ENCODE measurements around the gene ACMSD. TPM values are rescaled to one million over a fixed set of nuclear protein-coding genes. Genes with fewer than 3 reads are reported as not detected.
A peak's percentile ranks its signal among the peaks of the same experiment; 100 is the strongest.

Gene ACMSD
- total RNA-seq, 2 experiments from 2014 or later, result not detected

DNA sequence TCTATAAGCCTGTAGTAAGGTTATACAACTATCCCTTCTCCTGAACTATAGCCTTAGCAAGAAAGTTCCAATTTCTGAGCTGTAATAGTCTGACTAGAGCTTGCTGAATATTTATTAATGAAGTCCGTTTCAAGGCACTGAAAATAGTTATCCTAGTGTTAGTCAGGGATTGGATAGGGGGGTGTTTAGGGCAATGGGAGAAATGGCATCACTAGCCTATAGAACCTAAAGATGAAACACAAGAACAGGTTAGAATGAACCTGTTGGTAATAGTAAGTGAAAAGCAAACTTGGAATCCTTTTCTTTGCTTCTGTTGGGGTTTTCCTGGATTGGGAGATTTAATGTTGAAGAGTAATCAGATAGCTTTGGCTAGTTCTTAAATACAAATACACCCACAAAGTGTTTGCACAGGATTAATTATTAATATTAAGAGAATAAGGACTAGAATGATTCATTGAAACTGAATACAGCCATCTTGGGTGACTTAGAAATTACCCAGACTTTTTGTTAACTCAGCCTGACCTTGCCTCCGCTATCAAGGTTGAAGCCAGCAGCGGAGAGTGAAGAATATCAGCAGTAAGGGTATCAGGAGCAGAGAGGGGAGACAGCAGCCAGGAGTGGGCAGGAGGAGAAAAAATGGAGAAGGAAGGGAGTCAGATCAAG lies 94.6 kb downstream of the ACMSD start:
- no peaks in the 10 kb centered on the region for H3K27me3 Mint-ChIP-seq
- H3K27ac Mint-ChIP-seq, result no peak overlapping the region
- H3K36me3 Mint-ChIP-seq (ENCODE audit: low read depth), result peaks cover 31% of the 10 kb centered on the region
- ATAC-seq (no peak), DNase-seq (no peak)
- intact Hi-C loops (cut with DNase I, micrococcal nuclease), result no loop called here
- POLR2A ChIA-PET, result no interaction called here
- no peak overlapping the region for H3K4me3 Mint-ChIP-seq
- CTCF ChIA-PET, result interaction anchor here (0.9 kb wide), 1 partner anchor 23 kb away, joined by 3 read pairs; no protein-coding TSS in a partner anchor
- H3K4me1 Mint-ChIP-seq, result peaks cover 62% of the 10 kb centered on the region
- no peaks in the 10 kb centered on the region for H3K9me3 Mint-ChIP-seq (ENCODE audit: low read depth)

DNA sequence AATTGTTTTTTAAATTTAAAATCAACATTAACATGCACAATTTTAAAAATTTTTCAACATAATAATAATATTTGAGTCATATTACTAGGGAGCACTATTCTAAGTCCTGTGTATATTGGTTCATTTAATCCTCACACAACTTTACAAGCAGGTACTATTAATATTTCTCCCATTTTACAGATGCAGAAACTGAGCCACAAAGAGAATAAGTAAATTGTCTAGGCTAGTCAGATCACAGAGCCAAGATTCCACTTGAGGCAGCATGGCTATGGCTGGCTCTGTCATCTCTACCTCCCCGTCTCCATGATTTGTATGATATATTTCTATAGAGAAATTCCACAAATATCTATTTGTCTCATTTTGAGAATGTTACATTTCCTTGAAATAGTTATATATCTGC lies 95.3 kb downstream of the ACMSD start:
- intact Hi-C loops (cut with DNase I, micrococcal nuclease), result no loop called here
- no peak overlapping the region for H3K4me3 Mint-ChIP-seq
- peaks cover 63% of the 10 kb centered on the region for H3K4me1 Mint-ChIP-seq
- H3K9me3 Mint-ChIP-seq (ENCODE audit: low read depth), result no peaks in the 10 kb centered on the region
- no peaks in the 10 kb centered on the region for H3K27me3 Mint-ChIP-seq
- CTCF ChIA-PET, result no interaction called here
- DNase-seq, result no peak
- POLR2A ChIA-PET, result interaction anchor here (1.4 kb wide), 1 partner anchor 15 kb away, joined by 4 read pairs; the partner anchor contains the start of gene CCNT2
- ATAC-seq, result no peak
- H3K27ac Mint-ChIP-seq, result no peak overlapping the region
- peaks cover 33% of the 10 kb centered on the region for H3K36me3 Mint-ChIP-seq (ENCODE audit: low read depth)

DNA sequence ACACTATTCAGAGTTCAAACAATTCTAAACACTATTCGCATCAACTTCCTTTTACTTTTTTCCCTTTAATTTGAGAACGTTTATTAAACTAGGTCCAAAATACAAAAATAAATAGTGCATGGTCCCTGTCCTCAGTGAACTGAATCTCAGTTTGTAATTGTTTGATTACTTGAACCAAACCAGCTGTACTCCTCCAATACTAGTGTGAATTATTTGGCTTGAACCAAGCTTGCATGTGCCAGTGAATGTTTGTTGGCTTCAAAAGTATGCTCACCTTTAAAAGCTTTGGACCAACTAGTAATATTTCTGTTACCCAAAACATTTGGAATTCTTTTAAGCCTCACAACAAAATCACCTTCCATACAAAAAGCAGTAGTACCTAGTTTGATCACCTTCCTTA lies 95.7 kb downstream of the ACMSD start:
- H3K36me3 Mint-ChIP-seq (ENCODE audit: low read depth), result peaks cover 34% of the 10 kb centered on the region
- DNase-seq, result no peak
- CTCF ChIA-PET, result interaction anchor here (0.5 to 0.7 kb wide), 3 partner anchors 28 to 679 kb away, joined by 3 read pairs; no protein-coding TSS in a partner anchor
- H3K9me3 Mint-ChIP-seq (ENCODE audit: low read depth), result no peaks in the 10 kb centered on the region
- intact Hi-C loops (cut with DNase I, micrococcal nuclease), result no loop called here
- ATAC-seq, result no peak
- H3K27ac Mint-ChIP-seq, result peak overlapping the region; percentile 9
- no peak overlapping the region for H3K4me3 Mint-ChIP-seq
- POLR2A ChIA-PET, result interaction anchor here (1.4 kb wide), 1 partner anchor 16 kb away, joined by 4 read pairs; the partner anchor contains the start of gene CCNT2
- peaks cover 62% of the 10 kb centered on the region for H3K4me1 Mint-ChIP-seq
- no peaks in the 10 kb centered on the region for H3K27me3 Mint-ChIP-seq

DNA sequence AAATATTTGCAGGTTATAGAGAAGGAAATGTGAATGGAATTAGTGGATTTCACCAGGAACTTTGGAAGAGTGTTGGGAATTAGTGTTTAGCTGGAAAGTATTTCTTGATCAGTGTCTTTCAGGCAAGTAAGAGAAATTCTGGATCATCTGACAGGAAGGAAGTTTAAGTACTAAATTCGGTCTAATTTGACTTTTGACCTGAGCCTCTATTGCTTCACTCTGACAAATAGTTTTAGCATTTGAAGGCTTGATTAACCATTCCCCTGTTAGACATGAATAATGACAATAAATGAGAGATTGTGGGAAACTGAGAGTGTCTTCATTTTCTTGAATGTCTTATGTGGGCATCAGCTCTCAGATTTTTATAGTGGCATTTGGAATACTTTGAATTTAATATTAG lies 96.2 kb downstream of the ACMSD start:
- intact Hi-C loops (cut with DNase I, micrococcal nuclease), result no loop called here
- Mint-ChIP-seq H3K9me3 (ENCODE audit: low read depth) (no peaks in the 10 kb centered on the region), H3K4me1 (peaks cover 59% of the 10 kb centered on the region), H3K4me3 (no peak overlapping the region), H3K27ac (peak overlapping the region; percentile 9), H3K27me3 (no peaks in the 10 kb centered on the region), H3K36me3 (ENCODE audit: low read depth) (peaks cover 35% of the 10 kb centered on the region)
- ChIA-PET CTCF (interaction anchor here (0.5 to 1.7 kb wide), 4 partner anchors 9 to 679 kb away, joined by 3 to 5 read pairs (median 3); no protein-coding TSS in a partner anchor), POLR2A (interaction anchor here (1.4 kb wide), 1 partner anchor 16 kb away, joined by 4 read pairs; the partner anchor contains the start of gene CCNT2)
- ATAC-seq (no peak), DNase-seq (no peak)

DNA sequence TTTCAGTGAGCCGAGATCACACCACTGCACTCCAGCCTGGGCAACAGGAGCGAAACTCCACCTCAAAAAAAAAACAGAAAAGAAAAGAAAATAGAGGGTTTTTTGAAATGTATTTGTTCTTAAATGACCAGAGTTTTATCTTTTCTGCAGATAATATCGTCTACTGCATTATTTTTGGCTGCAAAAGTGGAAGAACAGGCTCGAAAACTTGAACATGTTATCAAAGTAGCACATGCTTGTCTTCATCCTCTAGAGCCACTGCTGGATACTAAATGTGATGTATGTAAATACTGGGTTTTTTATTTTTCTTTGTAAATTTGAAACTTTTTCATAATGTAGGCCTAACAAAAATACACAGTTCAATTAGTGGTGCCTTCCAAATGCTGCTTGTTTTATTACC lies 98.3 kb downstream of the ACMSD start:
- ChIA-PET POLR2A (no interaction called here), CTCF (interaction anchor here (0.8 kb wide), 1 partner anchor 14 kb away, joined by 3 read pairs; no protein-coding TSS in a partner anchor)
- H3K9me3 Mint-ChIP-seq (ENCODE audit: low read depth), result no peaks in the 10 kb centered on the region
- DNase-seq, result no peak
- intact Hi-C loops (cut with DNase I, micrococcal nuclease), result no loop called here
- no peak overlapping the region for H3K27ac Mint-ChIP-seq
- H3K36me3 Mint-ChIP-seq (ENCODE audit: low read depth), result peaks cover 30% of the 10 kb centered on the region
- H3K4me3 Mint-ChIP-seq, result no peak overlapping the region
- no peaks in the 10 kb centered on the region for H3K27me3 Mint-ChIP-seq
- H3K4me1 Mint-ChIP-seq, result peaks cover 44% of the 10 kb centered on the region
- ATAC-seq, result no peak

DNA sequence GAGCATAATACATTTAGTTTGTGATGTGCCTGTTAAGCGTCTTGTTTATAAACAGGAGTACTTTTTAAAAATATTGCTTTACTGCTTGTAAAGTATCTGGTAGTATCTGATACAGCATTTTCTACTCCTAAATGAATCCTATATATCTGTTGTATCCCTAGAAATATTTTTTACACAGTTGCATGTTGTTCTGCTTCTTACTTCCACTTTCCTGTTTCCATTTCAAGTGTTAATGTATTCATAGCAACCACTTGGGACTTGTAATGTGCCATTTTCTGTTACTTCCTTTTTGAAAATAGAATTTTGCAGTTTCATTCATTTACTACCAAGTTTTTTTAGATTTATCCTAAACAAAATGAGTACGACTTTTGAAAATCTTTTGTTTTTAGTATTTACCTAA lies 105.1 kb downstream of the ACMSD start:
- no peak for ATAC-seq
- no peak for DNase-seq
- no peak overlapping the region for H3K4me3 Mint-ChIP-seq
- H3K9me3 Mint-ChIP-seq (ENCODE audit: low read depth), result no peaks in the 10 kb centered on the region
- ChIA-PET POLR2A (no interaction called here), CTCF (no interaction called here)
- H3K27me3 Mint-ChIP-seq, result no peaks in the 10 kb centered on the region
- peaks cover 26% of the 10 kb centered on the region for H3K4me1 Mint-ChIP-seq
- intact Hi-C loops (cut with DNase I, micrococcal nuclease), result no loop called here
- no peak overlapping the region for H3K27ac Mint-ChIP-seq
- peaks cover 50% of the 10 kb centered on the region for H3K36me3 Mint-ChIP-seq (ENCODE audit: low read depth)

DNA sequence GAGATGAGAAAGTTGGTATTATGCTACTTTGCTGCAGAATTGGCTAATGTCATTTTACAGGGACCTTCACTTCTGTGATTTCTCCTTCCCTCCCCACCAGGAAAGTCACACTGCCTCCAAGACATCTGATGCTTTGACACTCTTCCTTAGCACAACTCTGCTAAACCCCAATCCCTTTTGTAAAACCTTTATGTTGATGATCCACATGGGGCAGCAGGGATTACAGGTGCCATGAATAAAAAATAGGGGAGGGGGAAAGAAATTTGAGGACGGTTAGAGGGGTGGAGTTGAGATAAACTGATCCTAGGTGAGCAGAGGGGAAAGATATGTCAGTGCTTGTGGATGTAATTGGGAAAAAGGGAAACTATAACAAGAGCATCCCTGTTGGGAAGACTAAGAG lies 106.6 kb downstream of the ACMSD start:
- intact Hi-C loops (cut with DNase I, micrococcal nuclease), result no loop called here
- Mint-ChIP-seq H3K4me1 (peaks cover 33% of the 10 kb centered on the region), H3K4me3 (no peak overlapping the region), H3K27ac (peak overlapping the region; percentile 18), H3K9me3 (ENCODE audit: low read depth) (no peaks in the 10 kb centered on the region), H3K27me3 (no peaks in the 10 kb centered on the region), H3K36me3 (ENCODE audit: low read depth) (peaks cover 47% of the 10 kb centered on the region)
- POLR2A ChIA-PET, result no interaction called here
- ATAC-seq (no peak), DNase-seq (no peak)
- CTCF ChIA-PET, result no interaction called here

DNA sequence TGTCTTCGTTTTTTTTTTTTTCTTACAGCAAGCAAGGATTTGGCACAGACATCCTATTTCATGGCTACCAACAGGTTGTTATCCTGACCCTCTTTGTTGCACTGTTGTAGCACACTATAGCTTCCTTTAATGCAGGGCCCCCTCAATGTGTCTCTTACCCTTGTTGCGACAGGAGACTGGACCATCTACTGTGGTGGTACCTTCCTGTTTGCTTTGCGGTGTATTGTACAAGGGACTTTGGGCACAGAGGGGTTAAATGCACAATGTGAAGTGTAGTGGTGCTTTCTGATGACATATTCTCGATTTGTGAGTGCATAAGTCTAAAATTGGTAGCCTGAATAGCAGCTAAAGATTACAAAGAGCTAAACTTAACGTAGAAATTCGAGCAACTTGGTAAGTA lies 107.7 kb downstream of the ACMSD start:
- Mint-ChIP-seq H3K27ac (no peak overlapping the region), H3K36me3 (ENCODE audit: low read depth) (peaks cover 50% of the 10 kb centered on the region), H3K4me1 (peaks cover 38% of the 10 kb centered on the region), H3K9me3 (ENCODE audit: low read depth) (no peaks in the 10 kb centered on the region), H3K27me3 (no peaks in the 10 kb centered on the region), H3K4me3 (no peak overlapping the region)
- ChIA-PET CTCF (interaction anchor here (1.7 kb wide), 1 partner anchor 14 kb away, joined by 5 read pairs; no protein-coding TSS in a partner anchor), POLR2A (no interaction called here)
- ATAC-seq (no peak), DNase-seq (no peak)
- intact Hi-C loops (cut with DNase I, micrococcal nuclease), result no loop called here

DNA sequence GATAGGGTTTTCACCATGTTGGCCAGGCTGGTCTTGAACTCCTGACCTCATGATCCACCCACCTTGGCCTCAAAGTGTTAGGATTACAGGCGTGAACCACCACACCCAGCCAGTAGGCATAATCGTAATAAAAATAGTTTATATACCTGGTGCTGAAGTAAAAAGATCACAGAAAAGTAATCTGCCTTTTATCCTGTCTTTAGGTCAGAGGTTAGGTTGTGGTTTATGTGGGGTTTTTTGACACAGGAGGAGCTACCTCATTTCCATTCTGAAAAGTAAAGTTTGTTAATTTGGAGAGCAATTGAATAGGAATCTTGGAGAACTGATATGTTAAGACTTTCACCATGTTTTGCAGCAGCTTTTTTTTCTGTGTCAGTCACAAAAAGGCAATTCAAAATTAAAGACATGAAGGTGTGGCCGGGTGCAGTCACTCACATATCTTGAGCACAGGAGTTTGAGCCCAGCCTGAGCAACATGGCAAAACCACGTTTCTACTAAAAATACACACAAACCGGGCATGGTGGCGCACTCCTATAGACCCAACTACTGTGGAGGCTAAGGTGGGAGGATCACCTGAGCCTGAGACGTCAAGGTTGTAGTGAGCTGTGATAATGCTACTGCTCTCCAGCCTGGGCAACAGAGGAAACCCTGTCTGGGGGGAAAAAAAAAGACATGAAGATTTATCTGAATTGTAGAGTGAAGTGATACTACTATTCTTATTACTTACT lies 111.7 kb downstream of the ACMSD start:
- intact Hi-C loops (cut with DNase I, micrococcal nuclease), result no loop called here
- ChIA-PET CTCF (interaction anchor here (0.6 to 1.9 kb wide), 5 partner anchors 8 to 210 kb away, joined by 3 to 11 read pairs (median 4); no protein-coding TSS in a partner anchor), POLR2A (interaction anchor here (0.5 to 1.0 kb wide), 3 partner anchors 10 to 1156 kb away, joined by 3 to 5 read pairs (median 4); no protein-coding TSS in a partner anchor)
- Mint-ChIP-seq H3K27me3 (no peaks in the 10 kb centered on the region), H3K27ac (peak overlapping the region; percentile 34), H3K9me3 (ENCODE audit: low read depth) (no peaks in the 10 kb centered on the region), H3K36me3 (ENCODE audit: low read depth) (peaks cover 60% of the 10 kb centered on the region), H3K4me3 (no peak overlapping the region), H3K4me1 (peaks cover 34% of the 10 kb centered on the region)
- ATAC-seq (peak; percentile 65), DNase-seq (no peak)

DNA sequence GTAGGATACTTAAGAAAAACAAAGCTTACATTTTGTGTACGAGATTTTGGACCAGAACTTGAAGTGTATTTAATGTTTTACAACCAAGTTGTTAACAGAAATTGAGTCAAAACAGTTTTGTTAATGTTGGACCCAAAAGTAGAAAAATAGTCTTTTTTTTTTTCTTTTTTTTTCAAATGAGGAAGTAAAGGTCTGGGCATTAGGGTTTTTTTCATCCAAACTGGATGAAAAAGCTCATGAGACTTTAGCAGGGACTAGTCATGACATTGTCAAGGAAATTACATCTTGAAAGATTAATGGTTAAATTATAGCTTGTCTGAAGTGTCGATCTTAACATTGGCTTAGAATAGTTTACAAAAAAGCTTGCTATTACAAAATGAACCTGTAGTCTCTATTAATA lies 112.5 kb downstream of the ACMSD start:
- no peak for DNase-seq
- Mint-ChIP-seq H3K9me3 (ENCODE audit: low read depth) (no peaks in the 10 kb centered on the region), H3K27me3 (no peaks in the 10 kb centered on the region), H3K27ac (no peak overlapping the region), H3K36me3 (ENCODE audit: low read depth) (peaks cover 55% of the 10 kb centered on the region), H3K4me3 (no peak overlapping the region), H3K4me1 (peaks cover 34% of the 10 kb centered on the region)
- ChIA-PET POLR2A (interaction anchor here (0.6 kb wide), 1 partner anchor 34 kb away, joined by 3 read pairs; no protein-coding TSS in a partner anchor), CTCF (interaction anchor here (0.6 to 1.9 kb wide), 5 partner anchors 9 to 191 kb away, joined by 3 to 11 read pairs (median 4); no protein-coding TSS in a partner anchor)
- intact Hi-C loops (cut with DNase I, micrococcal nuclease), result no loop called here
- no peak for ATAC-seq

Measured in activated CD4-positive, alpha-beta T cell treated with anti-CD3 and anti-CD28 coated beads for 36 hours (primary cell).